ENCODE measurements around the gene ADORA2A. TPM values are rescaled to one million over a fixed set of nuclear protein-coding genes. Genes with fewer than 3 reads are reported as not detected.

The ADORA2A gene
- total RNA-seq, 1 donor from 2014 or later: not detected

- no peak overlapping the region for H3K4me3 ChIP-seq (ENCODE audit: low read depth, low read length)
- DNase-seq (ENCODE audit: low read depth): no peak
- no peak for TF ChIP-seq CTCF (conservative IDR thresholded peaks at IDR 0.05; ENCODE audit: low read depth, low read length)
These were observed 44.2 kb downstream of the ADORA2A start for GRCh38 chr22:24471570-24471969.

- H3K4me3 ChIP-seq (ENCODE audit: low read depth, low read length): no peak overlapping the region
- no peak for DNase-seq (ENCODE audit: low read depth)
- no peak for TF ChIP-seq CTCF (conservative IDR thresholded peaks at IDR 0.05; ENCODE audit: low read depth, low read length)
These were observed 45.9 kb downstream of the ADORA2A start for GRCh38 chr22:24473284-24473683.

DNA sequence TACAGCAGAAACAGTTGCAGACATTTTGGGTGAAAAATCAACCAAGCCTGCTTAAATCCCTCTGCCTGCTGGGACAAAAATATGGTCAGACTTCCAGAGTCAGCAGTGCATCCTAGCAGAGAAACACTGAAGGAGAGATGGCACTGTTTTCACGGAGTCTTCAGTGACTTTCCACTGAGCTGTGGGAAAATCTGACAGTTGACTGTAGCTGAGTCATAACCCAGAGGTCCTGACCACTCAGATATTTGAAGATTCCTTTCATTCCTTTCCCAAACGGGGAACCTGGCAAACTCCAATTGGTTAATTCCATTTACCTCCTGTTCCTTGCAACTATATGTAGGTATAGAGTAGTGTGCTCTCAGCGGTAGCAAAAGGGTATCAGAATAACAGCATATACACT, 46.8 kb downstream of the ADORA2A start:
- no peak for TF ChIP-seq CTCF (conservative IDR thresholded peaks at IDR 0.05; ENCODE audit: low read depth, low read length)
- no peak overlapping the region for H3K4me3 ChIP-seq (ENCODE audit: low read depth, low read length)
- peak; percentile 82 for DNase-seq (ENCODE audit: low read depth)

DNA sequence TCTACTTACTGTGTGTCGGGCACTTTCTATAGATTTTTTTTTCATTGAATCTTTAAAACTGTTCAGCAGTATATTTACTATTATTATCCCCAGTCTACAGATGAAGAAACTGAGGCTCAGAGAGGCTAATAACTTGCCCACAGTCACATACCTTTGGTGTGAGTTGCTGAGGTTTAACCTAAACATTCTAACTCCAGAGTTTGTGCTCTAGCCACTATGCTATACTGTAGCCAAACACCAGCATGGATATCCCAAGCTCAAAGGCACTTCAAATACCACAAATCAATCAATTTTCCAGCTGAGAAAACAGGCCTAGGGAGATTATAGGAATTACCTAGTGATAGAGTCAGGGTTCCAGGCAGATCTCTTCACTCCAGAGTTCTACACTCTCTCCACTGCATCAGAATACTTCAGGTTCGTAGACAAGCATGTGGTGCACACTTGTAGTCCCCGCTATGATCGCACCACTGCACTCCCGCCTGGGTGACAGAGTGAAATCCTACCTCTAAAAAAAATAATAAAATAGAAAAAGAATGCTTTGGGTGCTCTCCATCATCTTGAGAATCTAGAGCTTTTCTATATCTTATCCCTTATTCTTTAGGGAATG, 47.4 kb downstream of the ADORA2A start:
- no peak for TF ChIP-seq CTCF (conservative IDR thresholded peaks at IDR 0.05; ENCODE audit: low read depth, low read length)

GRCh38 chr22:24481641-24482040, 54.2 kb downstream of the ADORA2A start:
- H3K4me3 ChIP-seq (ENCODE audit: low read depth, low read length): no peak overlapping the region
- DNase-seq (ENCODE audit: low read depth): no peak
- TF ChIP-seq CTCF (conservative IDR thresholded peaks at IDR 0.05; ENCODE audit: low read depth, low read length): no peak

More for the DNA sequence above, 47.4 kb downstream of the ADORA2A start:
- H3K4me3 ChIP-seq (ENCODE audit: low read depth, low read length): no peak overlapping the region
- DNase-seq (ENCODE audit: low read depth): no peak

GRCh38 chr22:24482575-24482974, 55.2 kb downstream of the ADORA2A start:
- TF ChIP-seq CTCF (conservative IDR thresholded peaks at IDR 0.05; ENCODE audit: low read depth, low read length): no peak
- H3K4me3 ChIP-seq (ENCODE audit: low read depth, low read length): no peak overlapping the region
- peak; percentile 67 for DNase-seq (ENCODE audit: low read depth)

DNA sequence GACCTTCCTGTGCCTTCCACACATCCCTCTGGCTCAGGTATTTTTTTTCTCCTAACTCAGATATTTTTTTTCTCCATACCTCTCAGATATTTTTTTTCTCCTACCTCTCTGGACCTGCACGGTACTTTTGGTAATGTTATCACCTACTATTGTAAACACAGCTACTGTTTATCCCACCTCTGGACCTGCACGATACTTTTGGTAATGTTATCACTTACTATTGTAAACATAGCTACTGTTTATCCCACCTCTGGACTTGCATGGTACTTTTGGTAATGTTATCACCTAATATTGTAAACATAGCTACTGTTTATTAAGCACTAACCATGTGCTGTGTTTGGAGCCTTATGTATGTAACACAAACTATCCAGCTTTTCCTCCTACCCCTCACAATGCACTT, 55.6 kb downstream of the ADORA2A start:
- no peak for TF ChIP-seq CTCF (conservative IDR thresholded peaks at IDR 0.05; ENCODE audit: low read depth, low read length)
- DNase-seq (ENCODE audit: low read depth): no peak
- no peak overlapping the region for H3K4me3 ChIP-seq (ENCODE audit: low read depth, low read length)
